IMR-90 (cell line): ENCODE measurements around the gene VPS35L. TPM values are rescaled to one million over a fixed set of nuclear protein-coding genes. Genes with fewer than 3 reads are reported as not detected.
A peak's percentile ranks its signal among the peaks of the same experiment; 100 is the strongest.

Experiments used
- ATAC-seq: fragments of 200-7000 bp; cut with Tn5 transposase; 2 replicates; pipeline ENCODE4 v1.9.1; 2020; ENCODE audit warnings: low read depth, mild to moderate bottlenecking, moderate library complexity
- BruUV-seq: library from RNA; stranded (reverse); fragments of 400-500 nt; replicated peaks from 2 replicates; lab custom pipeline; 2021; lab: Mats Ljungman, UMichigan
- CTCF ChIA-PET: fragments of 300-600 bp; formaldehyde crosslinking; extraction: SDS; loops from one replicate; lab custom pipeline; 2021; ENCODE audit warnings: antibody characterized with exemption; lab: Yijun Ruan, JAX
- POLR2A ChIA-PET: fragments of 300-600 bp; sonication (Branson Sonifier 250); formaldehyde crosslinking; loops from one replicate; lab custom pipeline; 2022; ENCODE audit warnings: antibody characterized with exemption; ENCODE audit not compliant: unreplicated experiment; lab: Charles Lee
- DNase-seq: peaks from one replicate; pipeline ENCODE4 v3.0.0; 2013
- H2AFZ ChIP-seq: replicated peaks from 2 replicates; pipeline ENCODE3; 2013; ENCODE audit warnings: low read length, mild to moderate bottlenecking; ENCODE audit not compliant: poor library complexity
- H2AK5ac ChIP-seq: 2 replicates; pipeline ENCODE4 v1.6.1; 2013; ENCODE audit warnings: low read depth, low read length, inconsistent platforms
- H2AK9ac ChIP-seq: replicated peaks from 2 replicates; pipeline ENCODE3; 2013; ENCODE audit warnings: mild to moderate bottlenecking, low read depth, low read length, moderate library complexity; ENCODE audit not compliant: poor library complexity
- H2BK120ac ChIP-seq: 2 replicates; pipeline ENCODE4 v1.6.1; 2013; ENCODE audit warnings: low read depth, low read length, inconsistent platforms
- H2BK15ac ChIP-seq: 3 replicates; pipeline ENCODE4 v1.6.1; 2013; ENCODE audit warnings: low read depth, low read length, inconsistent platforms
- H2BK20ac ChIP-seq: 2 replicates; pipeline ENCODE4 v1.6.1; 2013; ENCODE audit warnings: low read depth, mild to moderate bottlenecking, inconsistent platforms, low read length, moderate library complexity
- H2BK5ac ChIP-seq: 2 replicates; pipeline ENCODE4 v1.6.1; 2013; ENCODE audit warnings: mild to moderate bottlenecking, low read depth, low read length, inconsistent platforms; ENCODE audit not compliant: poor library complexity, severe bottlenecking
- H3K14ac ChIP-seq: replicated peaks from 2 replicates; pipeline ENCODE4 v1.6.1; 2013; ENCODE audit warnings: low read depth, low read length, inconsistent platforms
- H3K18ac ChIP-seq: 2 replicates; pipeline ENCODE4 v1.6.1; 2013; ENCODE audit warnings: low read depth, low read length, control low read depth
- H3K23ac ChIP-seq: 2 replicates; pipeline ENCODE4 v1.6.1; 2013; ENCODE audit warnings: low read depth, low read length, inconsistent platforms
- H3K27ac ChIP-seq: 2 replicates; pipeline ENCODE4 v1.5.1; 2013; ENCODE audit warnings: mild to moderate bottlenecking, control low read depth, low read length; ENCODE audit not compliant: insufficient read depth
- H3K27me3 ChIP-seq: 2 replicates; pipeline ENCODE4 v1.6.1; 2013; ENCODE audit warnings: low read length; ENCODE audit not compliant: control insufficient read depth, insufficient read depth
- H3K36me3 ChIP-seq: 2 replicates; pipeline ENCODE4 v1.6.1; 2013; ENCODE audit warnings: low read length, mixed read lengths; ENCODE audit not compliant: control insufficient read depth, insufficient read depth
- H3K4ac ChIP-seq: 2 replicates; pipeline ENCODE4 v1.6.1; 2013; ENCODE audit warnings: low read depth, low read length, inconsistent platforms
- H3K4me1 ChIP-seq: 2 replicates; pipeline ENCODE4 v1.6.1; 2013; ENCODE audit warnings: low read length, mixed read lengths; ENCODE audit not compliant: control insufficient read depth, insufficient read depth
- H3K4me2 ChIP-seq: 2 replicates; pipeline ENCODE4 v1.6.1; 2013; ENCODE audit warnings: low read depth, mild to moderate bottlenecking, control low read depth, low read length, moderate library complexity
- H3K4me3 ChIP-seq: 2 replicates; pipeline ENCODE4 v1.5.1; 2013; ENCODE audit warnings: low read depth, mild to moderate bottlenecking, control low read depth, low read length, moderate library complexity; ENCODE audit not compliant: insufficient read depth
- H3K56ac ChIP-seq: 2 replicates; pipeline ENCODE4 v1.6.1; 2013; ENCODE audit warnings: low read length, inconsistent platforms; ENCODE audit not compliant: insufficient read depth; ENCODE audit errors: extremely low read depth
- H3K79me1 ChIP-seq, 2 experiments: 2 replicates each; pipeline ENCODE4 v1.6.1; 2013; ENCODE audit warnings: low read length in 2 of 2, inconsistent platforms in 1 of 2, low read depth in 1 of 2
- H3K9ac ChIP-seq: 2 replicates; pipeline ENCODE4 v1.6.1; 2013; ENCODE audit warnings: low read depth, low read length, control low read depth
- H3K9me1 ChIP-seq: 2 replicates; pipeline ENCODE4 v1.6.1; 2013; ENCODE audit warnings: low read length, inconsistent platforms; ENCODE audit not compliant: insufficient read depth
- H3K9me3 ChIP-seq: 2 replicates; pipeline ENCODE4 v1.6.1; 2013; ENCODE audit warnings: low read length; ENCODE audit not compliant: control insufficient read depth, insufficient read depth
- H4K20me1 ChIP-seq: 2 replicates; pipeline ENCODE4 v1.6.1; 2013; ENCODE audit warnings: low read length, inconsistent platforms; ENCODE audit not compliant: insufficient read depth
- H4K5ac ChIP-seq: 2 replicates; pipeline ENCODE4 v1.6.1; 2013; ENCODE audit warnings: mild to moderate bottlenecking, low read depth, low read length, control low read depth
- H4K8ac ChIP-seq, 2 experiments: 2 replicates each; pipeline ENCODE4 v1.6.1; 2013; ENCODE audit warnings: low read depth in 2 of 2, low read length in 2 of 2, control low read depth in 1 of 2, inconsistent platforms in 1 of 2
- H4K91ac ChIP-seq: 2 replicates; pipeline ENCODE4 v1.6.1; 2013; ENCODE audit warnings: low read depth, low read length, inconsistent platforms; ENCODE audit not compliant: insufficient read depth
- BHLHE40 ChIP-seq: fragments of 150-350 bp; IDR thresholded peaks from 2 replicates; pipeline ENCODE4 v1.6.1; 2016; ENCODE audit warnings: mild to moderate bottlenecking, low read depth, low read length
- CHD1 ChIP-seq: IDR thresholded peaks from 2 replicates; pipeline ENCODE4 v1.6.1; 2012; ENCODE audit warnings: low read depth, low read length, improper control_type of control experiment
- CTCF ChIP-seq: conservative IDR thresholded peaks from 2 replicates; pipeline ENCODE4 v1.5.1; 2012; ENCODE audit warnings: mild to moderate bottlenecking, low read depth, low read length, improper control_type of control experiment
- ELK1 ChIP-seq: fragments of 150-350 bp; IDR thresholded peaks from 2 replicates; pipeline ENCODE4 v1.6.1; 2016; ENCODE audit warnings: low read depth, mild to moderate bottlenecking, low read length, moderate library complexity, borderline replicate concordance
- MAFK ChIP-seq: IDR thresholded peaks from 2 replicates; pipeline ENCODE4 v1.6.1; 2012; ENCODE audit warnings: low read depth, low read length, improper control_type of control experiment
- MXI1 ChIP-seq: IDR thresholded peaks from 2 replicates; pipeline ENCODE4 v1.6.1; 2012; ENCODE audit warnings: low read depth, mild to moderate bottlenecking, low read length, moderate library complexity, borderline replicate concordance
- POLR2A ChIP-seq: IDR thresholded peaks from 2 replicates; pipeline ENCODE4 v1.6.1; 2012; ENCODE audit warnings: mild to moderate bottlenecking, low read depth, low read length
- RCOR1 ChIP-seq: IDR thresholded peaks from 2 replicates; pipeline ENCODE4 v1.6.1; 2012; ENCODE audit warnings: mild to moderate bottlenecking, low read length, improper control_type of control experiment; ENCODE audit not compliant: insufficient replicate concordance
- USF2 ChIP-seq: fragments of 150-350 bp; IDR thresholded peaks from 2 replicates; pipeline ENCODE4 v1.6.1; 2017; ENCODE audit warnings: mild to moderate bottlenecking, antibody characterized with exemption, low read length, low read depth
- WGBS, 2 experiments: methylation state at CpG; one replicate each; pipeline versions ENCODE4 v1.1.5 to v1.1.7; 2013; ENCODE audit warnings: missing lambda C conversion rate in 2 of 2; ENCODE audit not compliant: insufficient read length in 1 of 2; ENCODE audit errors: extremely low coverage in 2 of 2; 5-methylcytosine and 5-hydroxymethylcytosine counted together
- dilution Hi-C: fragments of 300-500 bp; cut with HindIII; formaldehyde crosslinking; loops from one replicate; pipeline ENCODE4 v1.14.3; 2018; ENCODE audit warnings: low sequenced_read_pairs; ENCODE audit not compliant: unreplicated experiment
- in situ Hi-C: fragments of 300-500 bp; cut with MboI; formaldehyde crosslinking; loops from 3 replicates; pipeline ENCODE4 v1.14.3; 2019; ENCODE audit warnings: low sequenced_read_pairs, inconsistent platforms, mixed read lengths
- intact Hi-C: fragments of 100-400 bp; cut with micrococcal nuclease; formaldehyde crosslinking; loops from 2 replicates; pipeline ENCODE4 v1.10.0; 2022
- polyA plus RNA-seq, 3 experiments: library from polyadenylated mRNA; depleted of rRNA; stranded (reverse); fragments of >200 nt; gene quantifications; 2 replicates each; pipeline ENCODE4 v1.2.3, GENCODE V29; 2012; ENCODE audit warnings: low replicate concordance in 1 of 3
- total RNA-seq: library from RNA; depleted of rRNA; stranded (reverse); fragments of >200 nt; gene quantifications from 2 replicates; pipeline ENCODE4 v1.2.3, GENCODE V29; 2012

VPS35L gene
- total and polyA plus RNA-seq, 2 of the 4 experiments (the other 2 are of a cell fraction), result 28.0 to 40.1 TPM

GRCh38 chr16:19523559-19524355 is 31.7 kb upstream of the VPS35L start, which contains the start of gene CCP110:
Gene CCP110 (plus strand): TSS chr16:19523942. CDS start chr16:19527882, 3,940 bp downstream.
- Histone ChIP-seq H2BK5ac (no peak within 1 kb of the TSS), H2BK15ac (no peak within 1 kb of the TSS), H3K56ac (peak within 1 kb of the TSS; percentile 39; the same call in 1 of the 2 replicates), H2BK20ac (no peak within 1 kb of the TSS), H2AK5ac (no peak within 1 kb of the TSS), H4K8ac (peak within 1 kb of the TSS; percentile 27 to 55; a peak in 3 of 4 replicates), H3K23ac (peak within 1 kb of the TSS; percentile 80), H3K9me1 (peaks cover 5% of the 10 kb centered on the region), H3K18ac (no peak within 1 kb of the TSS), H3K79me1 (peaks cover 25 to 58% of the 10 kb centered on the region in 2 experiments), H3K14ac (peak within 1 kb of the TSS; percentile 57), H3K36me3 (peaks cover 3% of the 10 kb centered on the region; the same call in 1 of the 2 replicates), H4K5ac (no peak within 1 kb of the TSS), H2AFZ (peak within 1 kb of the TSS; percentile 99), H3K27me3 (no peaks in the 10 kb centered on the region), H3K27ac (peak within 1 kb of the TSS; percentile 68; the same call in 1 of the 2 replicates), H3K9ac (peak within 1 kb of the TSS; percentile 76), H2BK120ac (no peak within 1 kb of the TSS), H3K4me1 (peaks cover 3% of the 10 kb centered on the region; the same call in 1 of the 2 replicates), H2AK9ac (peak within 1 kb of the TSS; percentile 98), H4K20me1 (no peaks in the 10 kb centered on the region), H3K4ac (no peak within 1 kb of the TSS), H3K4me3 (peak within 1 kb of the TSS; percentile 86), H3K4me2 (peak within 1 kb of the TSS; percentile 78), H3K9me3 (no peaks in the 10 kb centered on the region), H4K91ac (peak within 1 kb of the TSS; percentile 54; the same call in 1 of the 2 replicates)
- ChIA-PET CTCF (interaction anchor here (1.0 kb wide), 1 partner anchor 21 kb away, joined by 3 read pairs; no protein-coding TSS in a partner anchor), POLR2A (interaction anchor here (0.6 kb wide), 1 partner anchor 724 kb away, joined by 3 read pairs; no protein-coding TSS in a partner anchor)
- WGBS, 2 experiments, result 0% methylated on average over 14 of the region's 51 CpGs; no CpG with 5 or more reads in 1 of the 2 experiments
- in situ Hi-C loops, result no loop called here
- ATAC-seq (peak; percentile 84), DNase-seq (peak; percentile 96)
- no peak for TF ChIP-seq CHD1
- TF ChIP-seq POLR2A, result peak; percentile 46; the same call in 1 of the 2 replicates
- TF ChIP-seq MAFK, result no peak
- TF ChIP-seq MXI1, result peak; percentile 77; the same call in 1 of the 2 replicates
- 0 out of 2 replicates have a peak, but pooled peaks have one; percentile 24 for TF ChIP-seq ELK1
- TF ChIP-seq USF2, result peak; percentile 13; the same call in 1 of the 2 replicates
- TF ChIP-seq RCOR1, result no peak
- TF ChIP-seq BHLHE40, result no peak
- TF ChIP-seq CTCF, result no peak
- intact Hi-C loops, result loop anchor here (2.0 to 5.0 kb wide), 3 partner anchors 31 to 436 kb away; partner anchors contain the start of genes ITPRIPL2 and VPS35L
- dilution Hi-C loops, result no loop called here
- BruUV-seq, result no TSS peak
